Hematopoietic multipotent progenitor cell (in vitro differentiated cells): Measurements from ENCODE around the gene SEPTIN5. TPM values are rescaled to one million over a fixed set of nuclear protein-coding genes. Genes with fewer than 3 reads are reported as not detected.

ENCODE experiments used
- DNase-seq, 3 donors: peaks; one replicate each; pipeline ENCODE4 v3.0.0-alpha.2; 2011 to 2015; ENCODE audit warnings: low read depth in 2 of 3, low spot score in 2 of 3
- total RNA-seq: library from RNA; depleted of rRNA; stranded (reverse); fragments of >200 nt; gene quantifications from one replicate; pipeline ENCODE4 v1.2.3, GENCODE V29; 2012

Gene SEPTIN5
- total RNA-seq, 1 donor, result 79.4 TPM

- DNase-seq, result no peak
Observed at GRCh38 chr22:19769393-19769715, 55.1 kb downstream of the SEPTIN5 start.

- no peak for DNase-seq
Observed at GRCh38 chr22:19770349-19771220, 56.3 kb downstream of the SEPTIN5 start.

- DNase-seq, result no peak
Observed at GRCh38 chr22:19772422-19772672, 58.0 kb downstream of the SEPTIN5 start.

Other genes with a start within 250 kb of the SEPTIN5 start
- gene UFD1, start 235.3 kb upstream of the SEPTIN5 start, total RNA-seq, result 36.9 TPM
- gene CDC45, start 234.6 kb upstream of the SEPTIN5 start, total RNA-seq, result 8.9 TPM
- gene CLDN5, start 190.1 kb upstream of the SEPTIN5 start, total RNA-seq, result 9.4 TPM
- gene GP1BB, start 9.0 kb downstream of the SEPTIN5 start, total RNA-seq, result 11.0 TPM
- not detected for gene TBX1, start 46.3 kb downstream of the SEPTIN5 start, total RNA-seq
- gene GNB1L, start 140.4 kb downstream of the SEPTIN5 start, total RNA-seq, result 10.0 TPM
- 22.9 TPM for gene RTL10, start 140.4 kb downstream of the SEPTIN5 start, total RNA-seq
- 416 TPM for gene COMT, start 227.3 kb downstream of the SEPTIN5 start, total RNA-seq
- 31.5 TPM for gene TXNRD2, start 227.3 kb downstream of the SEPTIN5 start, total RNA-seq